Mammary epithelial cell (primary cell): ENCODE measurements around the gene RABL6.

Source experiments
- EZH2 ChIP-seq: IDR thresholded peaks from 2 replicates; pipeline ENCODE4 v1.6.1; 2012; ENCODE audit warnings: low read length, inconsistent platforms, borderline replicate concordance
- TF ChIP-seq, protein P1 (sequence below), 2 donors: IDR thresholded peaks in 1 of 2; conservative IDR thresholded peaks in 1 of 2; 2 replicates each; pipeline ENCODE4 v1.5.1; 2011 to 2012; ENCODE audit warnings: inconsistent platforms in 2 of 2, low read length in 2 of 2, mild to moderate bottlenecking in 2 of 2, control low read depth in 1 of 2, low read depth in 1 of 2; ENCODE audit not compliant: insufficient read depth in 1 of 2; ENCODE audit errors: extremely low read depth in 1 of 2

DNA sequence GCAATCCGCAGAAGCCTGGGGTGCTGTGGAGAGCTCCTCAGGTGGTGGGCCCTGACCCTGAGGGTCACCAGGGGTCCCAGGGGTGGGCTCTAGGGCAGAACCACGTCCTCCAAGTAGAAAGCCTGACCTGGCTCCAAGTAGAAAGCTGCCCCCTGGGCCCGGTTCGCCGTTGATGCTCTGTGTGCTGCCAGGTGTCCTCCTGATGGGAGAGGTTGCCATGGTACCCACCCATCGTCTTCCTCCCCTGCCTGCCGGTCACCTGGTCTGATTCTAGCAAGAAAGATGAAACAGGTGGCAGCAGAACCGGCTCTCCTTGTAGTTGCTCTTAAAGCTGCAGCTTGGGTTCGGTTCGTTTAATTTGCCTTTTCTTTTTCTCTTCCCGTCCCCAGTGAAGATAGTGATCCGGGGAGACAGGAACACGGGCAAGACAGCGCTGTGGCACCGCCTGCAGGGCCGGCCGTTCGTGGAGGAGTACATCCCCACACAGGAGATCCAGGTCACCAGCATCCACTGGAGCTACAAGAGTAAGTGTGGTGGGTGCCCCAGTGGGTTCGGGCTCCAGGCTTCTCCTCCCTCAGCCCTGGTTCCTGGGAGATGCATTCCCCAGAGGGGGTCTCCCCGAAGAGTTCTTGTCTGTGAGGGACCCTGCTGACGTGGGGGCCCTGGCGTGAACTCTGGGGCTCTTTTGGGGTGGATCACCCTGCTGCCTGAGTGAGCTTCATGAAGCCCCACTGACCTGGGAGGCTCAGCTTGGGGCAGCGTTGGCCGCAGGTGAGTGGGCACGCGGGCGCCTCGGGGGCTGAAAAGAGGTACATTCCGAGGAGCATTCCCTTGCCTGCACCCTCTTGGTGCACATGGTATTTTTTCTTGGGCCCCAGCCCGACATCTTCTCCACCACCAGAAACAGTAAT is 15.6 kb downstream of the RABL6 start:
- TF ChIP-seq, protein P1, sequence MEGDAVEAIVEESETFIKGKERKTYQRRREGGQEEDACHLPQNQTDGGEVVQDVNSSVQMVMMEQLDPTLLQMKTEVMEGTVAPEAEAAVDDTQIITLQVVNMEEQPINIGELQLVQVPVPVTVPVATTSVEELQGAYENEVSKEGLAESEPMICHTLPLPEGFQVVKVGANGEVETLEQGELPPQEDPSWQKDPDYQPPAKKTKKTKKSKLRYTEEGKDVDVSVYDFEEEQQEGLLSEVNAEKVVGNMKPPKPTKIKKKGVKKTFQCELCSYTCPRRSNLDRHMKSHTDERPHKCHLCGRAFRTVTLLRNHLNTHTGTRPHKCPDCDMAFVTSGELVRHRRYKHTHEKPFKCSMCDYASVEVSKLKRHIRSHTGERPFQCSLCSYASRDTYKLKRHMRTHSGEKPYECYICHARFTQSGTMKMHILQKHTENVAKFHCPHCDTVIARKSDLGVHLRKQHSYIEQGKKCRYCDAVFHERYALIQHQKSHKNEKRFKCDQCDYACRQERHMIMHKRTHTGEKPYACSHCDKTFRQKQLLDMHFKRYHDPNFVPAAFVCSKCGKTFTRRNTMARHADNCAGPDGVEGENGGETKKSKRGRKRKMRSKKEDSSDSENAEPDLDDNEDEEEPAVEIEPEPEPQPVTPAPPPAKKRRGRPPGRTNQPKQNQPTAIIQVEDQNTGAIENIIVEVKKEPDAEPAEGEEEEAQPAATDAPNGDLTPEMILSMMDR (conservative IDR thresholded peaks at IDR 0.05 in 1 of 2, IDR thresholded peaks at IDR 0.05 in 1 of 2; ENCODE audit: extremely low read depth in 1 of 2, insufficient read depth in 1 of 2, low read depth in 1 of 2, low read length in 2 of 2) = no peak
- TF ChIP-seq EZH2 = no peak
